ENCODE data around the gene C2CD2L. TPM values are rescaled to one million over a fixed set of nuclear protein-coding genes. Genes with fewer than 3 reads are reported as not detected.
A peak's percentile ranks its signal among the peaks of the same experiment; 100 is the strongest.
"Not testable (repeated sequence)": the region's sequence is repeated elsewhere in the genome, so short reads cannot be mapped to it uniquely, and the experiment has no call there.

The C2CD2L gene
- 11.8 and 12.7 TPM in 2 replicates for total RNA-seq

- no peak for TF ChIP-seq CTCF (IDR thresholded peaks at IDR 0.05; ENCODE audit: insufficient read depth, low read length, poor library complexity, severe bottlenecking)
- Histone ChIP-seq H3K4me3 (ENCODE audit: low read depth, low read length) (peak within 1 kb of the TSS; percentile 91), H3K36me3 (ENCODE audit: control insufficient read depth, insufficient read depth, low read length) (no peaks in the 10 kb centered on the region), H3K27me3 (ENCODE audit: control insufficient read depth, insufficient read depth, low read length) (no peaks in the 10 kb centered on the region)
- DNase-seq (ENCODE audit: low read depth): peak; percentile 54
These were observed at the start of gene C2CD2L for GRCh38 chr11:119106564-119107537. TSS of gene C2CD2L (plus strand) at chr11:119107344. CDS start at chr11:119107742, 398 bp downstream.

- H3K36me3 ChIP-seq (ENCODE audit: control insufficient read depth, insufficient read depth, low read length); H3K27me3 ChIP-seq (ENCODE audit: control insufficient read depth, insufficient read depth, low read length); H3K4me3 ChIP-seq (ENCODE audit: low read depth, low read length); DNase-seq (ENCODE audit: low read depth): not testable (repeated sequence)
These were observed 48.0 kb upstream of the C2CD2L start for GRCh38 chr11:119059128-119059527.

GRCh38 chr11:119061256-119061655, 45.9 kb upstream of the C2CD2L start:
- no peak overlapping the region for H3K4me3 ChIP-seq (ENCODE audit: low read depth, low read length)
- no peak for DNase-seq (ENCODE audit: low read depth)
- TF ChIP-seq CTCF (IDR thresholded peaks at IDR 0.05; ENCODE audit: insufficient read depth, low read length, poor library complexity, severe bottlenecking): no peak
- no peaks in the 10 kb centered on the region for H3K27me3 ChIP-seq (ENCODE audit: control insufficient read depth, insufficient read depth, low read length)
- H3K36me3 ChIP-seq (ENCODE audit: control insufficient read depth, insufficient read depth, low read length): no peaks in the 10 kb centered on the region

- H3K4me3 ChIP-seq (ENCODE audit: low read depth, low read length): no peak overlapping the region
These were observed 44.4 kb upstream of the C2CD2L start for GRCh38 chr11:119062779-119063178.

GRCh38 chr11:119065369-119065768, 41.8 kb upstream of the C2CD2L start:
- H3K36me3 ChIP-seq (ENCODE audit: control insufficient read depth, insufficient read depth, low read length): no peaks in the 10 kb centered on the region
- no peak overlapping the region for H3K4me3 ChIP-seq (ENCODE audit: low read depth, low read length)
- H3K27me3 ChIP-seq (ENCODE audit: control insufficient read depth, insufficient read depth, low read length): no peaks in the 10 kb centered on the region
- no peak for DNase-seq (ENCODE audit: low read depth)
- peak; percentile 47 for TF ChIP-seq CTCF (IDR thresholded peaks at IDR 0.05; ENCODE audit: insufficient read depth, low read length, poor library complexity, severe bottlenecking)

More at GRCh38 chr11:119062779-119063178, 44.4 kb upstream of the C2CD2L start:
- no peak for TF ChIP-seq CTCF (IDR thresholded peaks at IDR 0.05; ENCODE audit: insufficient read depth, low read length, poor library complexity, severe bottlenecking)
- Histone ChIP-seq H3K36me3 (ENCODE audit: control insufficient read depth, insufficient read depth, low read length) (no peaks in the 10 kb centered on the region), H3K27me3 (ENCODE audit: control insufficient read depth, insufficient read depth, low read length) (no peaks in the 10 kb centered on the region)
- no peak for DNase-seq (ENCODE audit: low read depth)

- no peak for TF ChIP-seq CTCF (IDR thresholded peaks at IDR 0.05; ENCODE audit: insufficient read depth, low read length, poor library complexity, severe bottlenecking)
- DNase-seq (ENCODE audit: low read depth): peak; percentile 79
These were observed 39.5 kb upstream of the C2CD2L start, which contains the start of gene VPS11 for GRCh38 chr11:119067371-119068222. TSS of gene VPS11 (plus strand) at chr11:119067818. CDS start at chr11:119067824, 6 bp downstream.

More at GRCh38 chr11:119067371-119068222, 39.5 kb upstream of the C2CD2L start, which contains the start of gene VPS11:
- no peaks in the 10 kb centered on the region for H3K27me3 ChIP-seq (ENCODE audit: control insufficient read depth, insufficient read depth, low read length)
- no peaks in the 10 kb centered on the region for H3K36me3 ChIP-seq (ENCODE audit: control insufficient read depth, insufficient read depth, low read length)
- H3K4me3 ChIP-seq (ENCODE audit: low read depth, low read length): peak within 1 kb of the TSS; percentile 99
